H9 (cell line): ENCODE results near the gene KIT. TPM values are rescaled to one million over a fixed set of nuclear protein-coding genes. Genes with fewer than 3 reads are reported as not detected.

Source experiments
- DNase-seq: peaks from one replicate; pipeline ENCODE4 v3.0.0-alpha.2; 2017
- H2AFZ ChIP-seq: one replicate; pipeline ENCODE4 v1.6.1; 2013; ENCODE audit warnings: mild to moderate bottlenecking, low read length, control low read depth, moderate library complexity
- H2AK5ac ChIP-seq: 2 replicates; pipeline ENCODE4 v1.6.1; 2013; ENCODE audit warnings: low read length, control low read depth, mixed read lengths; ENCODE audit not compliant: insufficient read length
- H2BK120ac ChIP-seq: one replicate; pipeline ENCODE4 v1.6.1; 2013; ENCODE audit warnings: low read depth, mild to moderate bottlenecking, low read length, control low read depth, inconsistent platforms; ENCODE audit not compliant: poor library complexity, severe bottlenecking
- H2BK12ac ChIP-seq: 2 replicates; pipeline ENCODE4 v1.6.1; 2013; ENCODE audit warnings: low read length, control low read depth, mixed read lengths, low read depth; ENCODE audit not compliant: insufficient read length
- H2BK15ac ChIP-seq: 2 replicates; pipeline ENCODE4 v1.6.1; 2013; ENCODE audit warnings: low read depth, low read length, control low read depth
- H2BK20ac ChIP-seq: one replicate; pipeline ENCODE4 v1.6.1; 2013; ENCODE audit warnings: low read depth, mild to moderate bottlenecking, low read length, control low read depth, inconsistent platforms; ENCODE audit not compliant: poor library complexity, severe bottlenecking
- H2BK5ac ChIP-seq: 2 replicates; pipeline ENCODE4 v1.6.1; 2013; ENCODE audit warnings: low read length, control low read depth, mixed read lengths; ENCODE audit not compliant: insufficient read length
- H3K14ac ChIP-seq: 2 replicates; pipeline ENCODE4 v1.6.1; 2013; ENCODE audit warnings: low read length, control low read depth; ENCODE audit not compliant: insufficient read depth
- H3K18ac ChIP-seq: 2 replicates; pipeline ENCODE4 v1.6.1; 2013; ENCODE audit warnings: low read depth, mild to moderate bottlenecking, mixed read lengths, low read length, control low read depth; ENCODE audit not compliant: insufficient read length
- H3K23ac ChIP-seq: 2 replicates; pipeline ENCODE4 v1.6.1; 2013; ENCODE audit warnings: low read length, control low read depth, mixed read lengths, low read depth; ENCODE audit not compliant: insufficient read length
- H3K23me2 ChIP-seq: 2 replicates; pipeline ENCODE4 v1.6.1; 2013; ENCODE audit warnings: low read depth, mild to moderate bottlenecking, mixed read lengths, low read length, control low read depth; ENCODE audit not compliant: insufficient read length, poor library complexity, severe bottlenecking
- H3K27ac ChIP-seq: 2 replicates; pipeline ENCODE4 v1.5.1; 2013; ENCODE audit warnings: low read length, control low read depth, mixed read lengths, low read depth; ENCODE audit not compliant: insufficient read length
- H3K27me3 ChIP-seq: 2 replicates; pipeline ENCODE4 v1.6.1; 2013; ENCODE audit warnings: low read length, control low read depth, inconsistent platforms; ENCODE audit not compliant: insufficient read depth
- H3K4ac ChIP-seq: 2 replicates; pipeline ENCODE4 v1.6.1; 2013; ENCODE audit warnings: low read depth, mild to moderate bottlenecking, control low read depth, inconsistent platforms, low read length, moderate library complexity
- H3K4me1 ChIP-seq: 2 replicates; pipeline ENCODE4 v1.6.1; 2013; ENCODE audit warnings: low read length, control low read depth, inconsistent platforms; ENCODE audit not compliant: insufficient read depth
- H3K4me2 ChIP-seq: 2 replicates; pipeline ENCODE4 v1.6.1; 2013; ENCODE audit warnings: low read length, control low read depth, mixed read lengths; ENCODE audit not compliant: insufficient read length, insufficient read depth
- H3K56ac ChIP-seq: 2 replicates; pipeline ENCODE4 v1.6.1; 2013; ENCODE audit warnings: low read depth, mild to moderate bottlenecking, mixed read lengths, low read length, control low read depth; ENCODE audit not compliant: insufficient read length
- H3K79me1 ChIP-seq: 2 replicates; pipeline ENCODE4 v1.6.1; 2013; ENCODE audit warnings: low read depth, mild to moderate bottlenecking, moderate library complexity, low read length, control low read depth, inconsistent platforms; ENCODE audit not compliant: insufficient read depth, poor library complexity, severe bottlenecking
- H3K79me2 ChIP-seq: 2 replicates; pipeline ENCODE4 v1.6.1; 2013; ENCODE audit warnings: low read length, control low read depth, inconsistent platforms; ENCODE audit not compliant: insufficient read depth
- H3K9ac ChIP-seq: 2 replicates; pipeline ENCODE4 v1.6.1; 2013; ENCODE audit warnings: low read length, control low read depth, mixed read lengths; ENCODE audit not compliant: insufficient read length; ENCODE audit errors: extremely low read depth
- H3K9me3 ChIP-seq: one replicate; pipeline ENCODE4 v1.6.1; 2013; ENCODE audit warnings: low read depth, low read length, inconsistent platforms; ENCODE audit not compliant: control insufficient read depth
- H3T11ph ChIP-seq: one replicate; pipeline ENCODE4 v1.6.1; 2013; ENCODE audit warnings: mild to moderate bottlenecking, low read length, control low read depth, inconsistent platforms
- H4K20me1 ChIP-seq: one replicate; pipeline ENCODE4 v1.6.1; 2013; ENCODE audit not compliant: control insufficient read depth, insufficient read length, insufficient read depth
- H4K5ac ChIP-seq: 2 replicates; pipeline ENCODE4 v1.6.1; 2013; ENCODE audit warnings: low read depth, mild to moderate bottlenecking, mixed read lengths, low read length, control low read depth; ENCODE audit not compliant: insufficient read length
- H4K8ac ChIP-seq: replicated peaks from 2 replicates; pipeline ENCODE4 v1.6.1; 2013; ENCODE audit warnings: low read length, control low read depth, mixed read lengths, low read depth; ENCODE audit not compliant: insufficient read length
- H4K91ac ChIP-seq: 2 replicates; pipeline ENCODE4 v1.6.1; 2013; ENCODE audit warnings: low read depth, mild to moderate bottlenecking, moderate library complexity, mixed read lengths, low read length, control low read depth; ENCODE audit not compliant: insufficient read length
- H3K27ac Mint-ChIP-seq, 3 experiments: 2 replicates in 2 of 3; 3 replicates in 1 of 3; pipeline ENCODE4 v1.8.0; 2020 to 2021; ENCODE audit warnings: mixed read lengths in 3 of 3, mild to moderate bottlenecking in 1 of 3, moderate library complexity in 1 of 3
- H3K27me3 Mint-ChIP-seq: 2 replicates; pipeline ENCODE4 v1.8.0; 2021; ENCODE audit warnings: low read depth, mild to moderate bottlenecking, moderate library complexity, mixed read lengths
- H3K36me3 Mint-ChIP-seq, 3 experiments: 2 replicates in 2 of 3; 3 replicates in 1 of 3; pipeline ENCODE4 v1.8.0; 2020 to 2021; ENCODE audit warnings: low read depth in 3 of 3, mixed read lengths in 3 of 3; ENCODE audit not compliant: insufficient read depth in 1 of 3
- H3K4me1 Mint-ChIP-seq, 2 experiments: 2 replicates each; pipeline ENCODE4 v1.8.0; 2020; ENCODE audit warnings: mixed read lengths in 2 of 2
- H3K4me3 Mint-ChIP-seq, 2 experiments: 2 replicates in 1 of 2; 3 replicates in 1 of 2; pipeline ENCODE4 v1.8.0; 2020 to 2021; ENCODE audit warnings: mild to moderate bottlenecking in 2 of 2, mixed read lengths in 2 of 2, moderate library complexity in 1 of 2
- H3K9me3 Mint-ChIP-seq, 2 experiments: 2 replicates in 1 of 2; 3 replicates in 1 of 2; pipeline ENCODE4 v1.8.0; 2020; ENCODE audit warnings: mild to moderate bottlenecking in 2 of 2, mixed read lengths in 2 of 2, moderate library complexity in 1 of 2
- CTCF ChIP-seq: fragments of 200-600 bp; sonication (generic); conservative IDR thresholded peaks from 3 replicates; pipeline ENCODE4 v1.8.0; 2021; ENCODE audit warnings: antibody characterized with exemption, mild to moderate bottlenecking
- WGBS: extraction: QIAGEN DNeasy Blood & Tissue Kit; methylation state at CpG from one replicate; pipeline ENCODE4 v1.1.7; 2013; ENCODE audit warnings: missing lambda C conversion rate, low lambda C conversion rate, mixed read lengths; ENCODE audit not compliant: insufficient read length; ENCODE audit errors: extremely low coverage; 5-methylcytosine and 5-hydroxymethylcytosine counted together
- total RNA-seq: library from RNA; stranded (reverse); gene quantifications from 2 replicates; pipeline ENCODE4 v1.2.1, GENCODE V29; 2021

KIT gene
- total RNA-seq, 1 experiment from 2014 or later = 6.7 TPM

- Histone ChIP-seq H3K56ac (no peak overlapping the region), H3K23me2 (no peaks in the 10 kb centered on the region), H3K79me1 (no peaks in the 10 kb centered on the region), H4K8ac (no peak overlapping the region), H3K9me3 (no peaks in the 10 kb centered on the region), H3K27me3 (no peaks in the 10 kb centered on the region), H3K79me2 (no peaks in the 10 kb centered on the region), H3K4me2 (no peak overlapping the region), H3K23ac (no peak overlapping the region), H3K18ac (no peak overlapping the region), H4K91ac (no peak overlapping the region), H3K27ac (no peak overlapping the region), H3K4ac (no peak overlapping the region), H2AFZ (no peak overlapping the region), H2BK15ac (no peak overlapping the region), H2BK5ac (no peak overlapping the region), H3K14ac (no peak overlapping the region), H4K20me1 (no peaks in the 10 kb centered on the region), H4K5ac (no peak overlapping the region), H2BK12ac (no peak overlapping the region), H2BK20ac (no peak overlapping the region), H2AK5ac (no peak overlapping the region), H3K9ac (no peak overlapping the region), H3K4me1 (no peaks in the 10 kb centered on the region; the same call in 1 of the 2 replicates), H2BK120ac (no peak overlapping the region), H3T11ph (no peak overlapping the region)
- no peak for TF ChIP-seq CTCF
- Mint-ChIP-seq H3K9me3 (no peaks in the 10 kb centered on the region), H3K27me3 (no peaks in the 10 kb centered on the region), H3K36me3 (no peaks in the 10 kb centered on the region), H3K4me3 (no peak overlapping the region), H3K27ac (no peak overlapping the region), H3K4me1 (0 out of 4 replicates have a peak, but pooled peaks cover 0 to 5% of the 10 kb centered on the region in 2 experiments)
- no peak for DNase-seq
- WGBS = no CpG with 5 or more reads among the region's 1 CpG
These were observed 11.9 kb upstream of the KIT start for GRCh38 chr4:54645830-54646229.
